Psoas muscle (tissue), 8 donors: Measurements from ENCODE around the gene CTSZ. TPM values are rescaled to one million over a fixed set of nuclear protein-coding genes. Genes with fewer than 3 reads are reported as not detected.

Experiments used
- ATAC-seq, 4 donors: fragments of 200-7000 bp; cut with Tn5 transposase; one replicate each; pipeline ENCODE4 v1.9.1; 2020; ENCODE audit warnings: moderate library complexity in 3 of 4, mild to moderate bottlenecking in 2 of 4
- DNase-seq, 2 donors: peaks; one replicate each; pipeline ENCODE4 v3.0.0-alpha.2; 2020
- H3K27ac ChIP-seq: fragments of 200-600 bp; one replicate; pipeline ENCODE4 v1.8.0; 2022
- H3K27me3 ChIP-seq, 3 donors: fragments of 200-600 bp in 1 of 3; one replicate each; pipeline versions ENCODE4 v1.6.1 to v1.8.0; 2013 to 2022; ENCODE audit warnings: low read length in 2 of 3, mild to moderate bottlenecking in 2 of 3, moderate library complexity in 1 of 3; ENCODE audit not compliant: insufficient read depth in 3 of 3
- H3K36me3 ChIP-seq, 2 donors: fragments of 200-600 bp in 1 of 2; one replicate each; pipeline versions ENCODE4 v1.6.1 to v1.8.0; 2013 to 2022; ENCODE audit warnings: low read depth in 1 of 2, mild to moderate bottlenecking in 1 of 2, moderate library complexity in 1 of 2; ENCODE audit not compliant: insufficient read depth in 1 of 2
- H3K4me1 ChIP-seq: fragments of 200-600 bp; one replicate; pipeline ENCODE4 v1.8.0; 2022
- H3K4me3 ChIP-seq: fragments of 200-600 bp; one replicate; pipeline ENCODE4 v1.8.0; 2022; ENCODE audit warnings: mild to moderate bottlenecking
- H3K9me3 ChIP-seq: fragments of 200-600 bp; one replicate; pipeline ENCODE4 v1.8.0; 2022
- WGBS, 3 donors: extraction: QIAGEN DNeasy Blood & Tissue Kit; methylation state at CpG; one replicate each; pipeline versions ENCODE4 v1.1.6 to v1.1.7; 2013; 5-methylcytosine and 5-hydroxymethylcytosine counted together
- intact Hi-C, 2 donors: fragments of 100-400 bp; cut with DNase I; formaldehyde crosslinking; loops; one replicate each; pipeline versions ENCODE4 v1.11.0 to v1.14.2; 2022
- polyA plus RNA-seq, 3 donors: library from polyadenylated mRNA; stranded (reverse); fragments of 200-250 nt; gene quantifications; one replicate each; pipeline ENCODE4 v1.2.3, GENCODE V29; 2013
- total RNA-seq, 4 donors: library from RNA; stranded (reverse); fragmentation: NEBNext Ultra II Directional in 2 of 4; extraction: Animal tissue kit (Norgen Biotek cat#: 25700) in 2 of 4; gene quantifications; one replicate each; pipeline versions ENCODE4 v1.2.1 to v1.2.4, GENCODE V29; 2021 to 2023
- TF ChIP-seq, protein P1 (sequence below): fragments of 200-600 bp; IDR thresholded peaks from one replicate; pipeline ENCODE4 v1.8.0; 2022; ENCODE audit warnings: antibody characterized with exemption
- donor health status: healthy with polysubstance abuse.
- donor health status: DM: no; HTN: no; CAD: no; lungs with moderate emphysema.
- donor health status: Bipolar disorder and iron deficiency.
- donor health status: healthy.
- donor health status: DM: yes; HTN: yes; CAD: no.
- donor health status: DM: no; HTN: no; CAD: no.
- donor health status: DM: no; HTN: no; CAD: no.
- donor health status: DM: yes; HTN: yes; CAD: no.

The CTSZ gene
- total and polyA plus RNA-seq, 7 donors, result 38.2 to 50.5 (median 42.4) TPM

DNA sequence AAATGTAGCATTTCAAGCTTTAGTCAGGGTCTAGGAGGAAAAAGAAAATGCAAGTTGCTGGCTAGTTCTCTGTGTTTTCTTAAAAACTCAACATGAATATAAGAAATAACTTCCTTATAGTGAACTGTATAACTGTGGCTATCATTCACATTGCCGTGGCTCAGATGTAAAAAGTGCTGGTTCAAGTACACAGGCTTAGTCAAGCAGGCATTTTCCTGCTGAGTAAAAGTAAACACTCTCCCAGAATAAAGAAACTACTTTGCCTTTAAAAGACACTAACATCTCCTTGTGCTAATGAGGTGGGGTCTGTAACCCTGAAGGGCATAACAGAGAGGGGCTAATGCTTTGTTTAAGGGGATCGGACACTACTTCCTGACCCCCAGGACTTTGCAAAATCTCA lies 21.8 kb upstream of the CTSZ start:
- intact Hi-C loops, result no loop called here
- Histone ChIP-seq H3K27ac (no peak overlapping the region), H3K27me3 (no peaks in the 10 kb centered on the region), H3K9me3 (no peaks in the 10 kb centered on the region), H3K4me3 (peak overlapping the region; percentile 2), H3K4me1 (peaks cover 37% of the 10 kb centered on the region), H3K36me3 (peaks cover 9 to 77% of the 10 kb centered on the region in 2 donors)
- 32 to 40% (median 39%) methylated on average over 2 of the region's 2 CpGs for WGBS, 3 donors
- TF ChIP-seq, protein P1, sequence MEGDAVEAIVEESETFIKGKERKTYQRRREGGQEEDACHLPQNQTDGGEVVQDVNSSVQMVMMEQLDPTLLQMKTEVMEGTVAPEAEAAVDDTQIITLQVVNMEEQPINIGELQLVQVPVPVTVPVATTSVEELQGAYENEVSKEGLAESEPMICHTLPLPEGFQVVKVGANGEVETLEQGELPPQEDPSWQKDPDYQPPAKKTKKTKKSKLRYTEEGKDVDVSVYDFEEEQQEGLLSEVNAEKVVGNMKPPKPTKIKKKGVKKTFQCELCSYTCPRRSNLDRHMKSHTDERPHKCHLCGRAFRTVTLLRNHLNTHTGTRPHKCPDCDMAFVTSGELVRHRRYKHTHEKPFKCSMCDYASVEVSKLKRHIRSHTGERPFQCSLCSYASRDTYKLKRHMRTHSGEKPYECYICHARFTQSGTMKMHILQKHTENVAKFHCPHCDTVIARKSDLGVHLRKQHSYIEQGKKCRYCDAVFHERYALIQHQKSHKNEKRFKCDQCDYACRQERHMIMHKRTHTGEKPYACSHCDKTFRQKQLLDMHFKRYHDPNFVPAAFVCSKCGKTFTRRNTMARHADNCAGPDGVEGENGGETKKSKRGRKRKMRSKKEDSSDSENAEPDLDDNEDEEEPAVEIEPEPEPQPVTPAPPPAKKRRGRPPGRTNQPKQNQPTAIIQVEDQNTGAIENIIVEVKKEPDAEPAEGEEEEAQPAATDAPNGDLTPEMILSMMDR, result no peak
- no peak for ATAC-seq
- no peak for DNase-seq

DNA sequence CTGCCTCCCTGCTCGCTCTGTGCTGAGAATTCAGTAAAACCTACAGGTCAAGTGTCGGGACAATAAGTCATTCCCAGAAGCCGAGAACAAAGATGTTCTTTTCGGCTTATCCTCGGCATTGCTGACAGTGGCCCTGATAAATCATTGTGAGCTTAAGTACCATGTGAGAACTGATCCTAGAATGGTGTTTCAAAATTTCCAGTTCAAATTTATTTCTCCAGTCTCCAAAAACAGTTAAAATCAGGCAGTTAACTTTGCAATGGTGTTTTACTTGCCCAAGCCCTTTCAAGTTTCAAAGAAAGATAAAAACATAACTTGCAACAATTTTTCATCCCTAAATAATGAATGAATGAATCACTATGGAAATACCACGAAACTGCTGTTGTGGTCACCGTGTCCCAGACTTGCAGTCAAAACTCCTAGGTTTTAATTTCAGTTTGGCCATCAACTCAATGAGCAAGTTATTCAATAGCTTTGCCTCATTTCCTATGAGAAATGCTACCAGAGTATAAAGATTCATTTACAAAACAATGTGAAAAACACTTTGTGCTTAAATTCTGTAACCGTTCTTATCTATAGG lies 20.8 kb upstream of the CTSZ start:
- Histone ChIP-seq H3K36me3 (peaks cover 8 to 82% of the 10 kb centered on the region in 2 donors), H3K4me3 (no peak overlapping the region), H3K9me3 (no peaks in the 10 kb centered on the region), H3K27me3 (no peaks in the 10 kb centered on the region), H3K27ac (no peak overlapping the region), H3K4me1 (peaks cover 34% of the 10 kb centered on the region)
- ATAC-seq (no peak), DNase-seq (no peak)
- WGBS, 3 donors, result 48 to 77% (median 60%) methylated on average over 8 of the region's 8 CpGs
- TF ChIP-seq, protein P1, result no peak
- intact Hi-C loops, result no loop called here

DNA sequence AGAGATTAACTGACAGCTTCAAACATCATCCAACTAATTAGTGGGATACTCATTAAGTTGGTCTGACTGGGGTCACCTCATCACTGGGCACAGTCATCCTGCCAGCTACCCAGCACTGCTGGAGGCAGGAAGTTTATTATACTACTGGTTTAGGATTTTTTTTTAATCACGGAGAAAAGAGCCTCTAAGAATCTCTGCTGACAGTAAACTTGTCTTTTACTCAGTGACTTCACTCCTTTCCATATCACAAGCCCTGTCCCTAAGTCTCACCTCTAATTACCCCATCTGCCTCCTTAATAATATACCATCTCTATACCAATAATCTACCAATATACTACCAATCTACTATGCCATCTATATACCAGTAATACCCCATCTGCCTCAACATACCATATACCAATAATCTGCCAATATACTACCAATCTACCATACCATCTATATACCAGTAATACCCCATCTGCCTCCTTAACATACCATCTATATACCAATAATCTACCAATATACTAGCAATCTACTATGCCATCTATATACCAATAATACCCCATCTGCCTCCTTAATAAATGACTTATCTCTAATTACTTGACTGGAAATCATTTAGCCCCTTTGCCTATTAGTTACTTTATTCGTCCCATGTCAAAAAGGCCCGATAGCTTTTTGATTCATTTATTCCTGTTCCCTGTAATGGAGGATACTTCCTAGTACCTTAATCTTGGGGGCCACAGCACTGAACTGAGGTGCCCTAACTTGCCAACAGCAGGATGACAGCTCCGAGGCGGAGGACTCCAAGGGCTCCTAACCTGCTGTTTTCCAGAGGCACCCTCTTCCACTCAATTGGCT lies 20.1 kb upstream of the CTSZ start:
- H3K36me3 ChIP-seq, result peaks cover 10 to 89% of the 10 kb centered on the region in 2 donors
- peaks cover 34% of the 10 kb centered on the region for H3K4me1 ChIP-seq
- ATAC-seq (no peak), DNase-seq (no peak)
- WGBS, 3 donors, result 75 to 79% (median 78%) methylated on average over 5 of the region's 5 CpGs
- no peak overlapping the region for H3K4me3 ChIP-seq
- no peak overlapping the region for H3K27ac ChIP-seq
- no peaks in the 10 kb centered on the region for H3K9me3 ChIP-seq
- intact Hi-C loops, result no loop called here
- TF ChIP-seq, protein P1, result no peak
- no peaks in the 10 kb centered on the region for H3K27me3 ChIP-seq

DNA sequence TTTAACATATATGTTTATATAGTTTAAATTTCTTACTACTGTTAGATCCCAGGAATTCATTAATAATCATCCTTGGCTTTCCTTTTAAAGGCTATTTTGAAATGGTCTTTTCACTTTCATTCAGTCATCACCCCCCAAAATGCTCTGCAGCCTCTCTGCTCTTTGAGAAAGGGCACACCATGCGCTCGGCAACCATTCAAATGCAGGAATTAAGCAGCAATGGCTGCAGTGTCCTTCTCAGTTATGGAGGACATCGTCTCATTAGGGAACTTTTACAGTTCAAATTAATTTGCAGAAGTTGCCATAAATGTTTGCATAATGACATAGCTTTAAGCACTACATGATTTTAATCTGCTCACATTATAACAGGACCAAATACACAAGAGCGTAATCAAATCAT lies 18.5 kb upstream of the CTSZ start:
- 70 to 93% (median 77%) methylated on average over 4 of the region's 4 CpGs for WGBS, 3 donors
- DNase-seq (no peak), ATAC-seq (no peak)
- H3K9me3 ChIP-seq, result no peaks in the 10 kb centered on the region
- TF ChIP-seq, protein P1, result no peak
- peaks cover 24% of the 10 kb centered on the region for H3K4me1 ChIP-seq
- intact Hi-C loops, result no loop called here
- H3K27ac ChIP-seq, result no peak overlapping the region
- H3K36me3 ChIP-seq, result peaks cover 10 to 83% of the 10 kb centered on the region in 2 donors
- H3K4me3 ChIP-seq, result no peak overlapping the region
- H3K27me3 ChIP-seq, result no peaks in the 10 kb centered on the region
